WERI-Rb-1 (cell line): ENCODE results near the gene KRT83.

Experiments used
- DNase-seq: peaks from one replicate; pipeline ENCODE4 v3.0.0-alpha.2; 2020
- H3K27ac ChIP-seq: fragments of 250-450 bp; sonication (Bioruptor Pico); 2 replicates; pipeline ENCODE4 v1.5.1; 2020; ENCODE audit warnings: mild to moderate bottlenecking, moderate library complexity
- H3K27me3 ChIP-seq: fragments of 250-450 bp; sonication (Bioruptor Pico); 2 replicates; pipeline ENCODE4 v1.5.1; 2021; ENCODE audit warnings: mild to moderate bottlenecking, low read depth, moderate library complexity; ENCODE audit not compliant: insufficient read depth, severe bottlenecking
- H3K36me3 ChIP-seq: fragments of 250-450 bp; sonication (Bioruptor Pico); 2 replicates; pipeline ENCODE4 v1.5.1; 2020; ENCODE audit warnings: mild to moderate bottlenecking, moderate library complexity
- H3K4me3 ChIP-seq: 2 replicates; pipeline ENCODE4 v1.5.1; 2011; ENCODE audit warnings: low read depth, mild to moderate bottlenecking, control low read depth, low read length
- H3K9me3 ChIP-seq: fragments of 250-450 bp; sonication (Bioruptor Pico); 2 replicates; pipeline ENCODE4 v1.5.1; 2021; ENCODE audit warnings: mild to moderate bottlenecking, moderate library complexity; ENCODE audit not compliant: severe bottlenecking
- TF ChIP-seq, protein P1 (sequence below): IDR thresholded peaks from 2 replicates; pipeline ENCODE4 v1.5.1; 2011; ENCODE audit warnings: low read depth, mild to moderate bottlenecking, control low read depth, inconsistent platforms, low read length

Gene KRT83

DNA sequence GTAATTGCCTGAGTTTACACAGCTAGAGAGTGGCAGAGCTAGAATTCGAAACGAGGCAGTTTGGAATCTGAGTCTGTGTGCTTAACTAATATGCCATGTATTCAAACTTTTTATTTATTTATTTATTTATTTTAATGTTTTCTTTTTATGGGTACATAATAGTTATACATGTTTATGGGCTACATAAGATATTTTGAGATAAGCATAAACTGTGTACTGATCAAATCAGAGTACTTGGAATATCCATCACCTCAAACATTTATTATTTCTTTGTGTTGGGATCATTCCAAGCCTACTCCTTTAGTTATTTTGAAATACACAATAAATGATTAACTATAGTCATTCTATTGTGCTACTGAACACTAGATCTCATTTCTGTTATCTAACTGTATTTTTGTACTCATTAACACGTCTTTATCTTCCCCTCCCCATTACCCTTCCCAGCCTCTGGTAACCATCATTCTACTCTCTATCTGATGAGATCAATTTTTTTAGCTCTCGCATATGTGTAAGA is 22.5 kb downstream of the KRT83 start:
- H3K27ac ChIP-seq: no peak overlapping the region
- H3K4me3 ChIP-seq: no peak overlapping the region
- H3K9me3 ChIP-seq: no peaks in the 10 kb centered on the region
- peaks cover 38% of the 10 kb centered on the region for H3K27me3 ChIP-seq
- DNase-seq: no peak
- H3K36me3 ChIP-seq: no peaks in the 10 kb centered on the region
- TF ChIP-seq, protein P1, sequence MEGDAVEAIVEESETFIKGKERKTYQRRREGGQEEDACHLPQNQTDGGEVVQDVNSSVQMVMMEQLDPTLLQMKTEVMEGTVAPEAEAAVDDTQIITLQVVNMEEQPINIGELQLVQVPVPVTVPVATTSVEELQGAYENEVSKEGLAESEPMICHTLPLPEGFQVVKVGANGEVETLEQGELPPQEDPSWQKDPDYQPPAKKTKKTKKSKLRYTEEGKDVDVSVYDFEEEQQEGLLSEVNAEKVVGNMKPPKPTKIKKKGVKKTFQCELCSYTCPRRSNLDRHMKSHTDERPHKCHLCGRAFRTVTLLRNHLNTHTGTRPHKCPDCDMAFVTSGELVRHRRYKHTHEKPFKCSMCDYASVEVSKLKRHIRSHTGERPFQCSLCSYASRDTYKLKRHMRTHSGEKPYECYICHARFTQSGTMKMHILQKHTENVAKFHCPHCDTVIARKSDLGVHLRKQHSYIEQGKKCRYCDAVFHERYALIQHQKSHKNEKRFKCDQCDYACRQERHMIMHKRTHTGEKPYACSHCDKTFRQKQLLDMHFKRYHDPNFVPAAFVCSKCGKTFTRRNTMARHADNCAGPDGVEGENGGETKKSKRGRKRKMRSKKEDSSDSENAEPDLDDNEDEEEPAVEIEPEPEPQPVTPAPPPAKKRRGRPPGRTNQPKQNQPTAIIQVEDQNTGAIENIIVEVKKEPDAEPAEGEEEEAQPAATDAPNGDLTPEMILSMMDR: no peak

GRCh38 chr12:52296572-52297215 is 24.5 kb downstream of the KRT83 start:
- H3K27me3 ChIP-seq: peaks cover 52% of the 10 kb centered on the region
- H3K4me3 ChIP-seq: no peak overlapping the region
- H3K27ac ChIP-seq: no peak overlapping the region
- no peaks in the 10 kb centered on the region for H3K9me3 ChIP-seq
- TF ChIP-seq, protein P1: no peak
- H3K36me3 ChIP-seq: no peaks in the 10 kb centered on the region
- DNase-seq: no peak

DNA sequence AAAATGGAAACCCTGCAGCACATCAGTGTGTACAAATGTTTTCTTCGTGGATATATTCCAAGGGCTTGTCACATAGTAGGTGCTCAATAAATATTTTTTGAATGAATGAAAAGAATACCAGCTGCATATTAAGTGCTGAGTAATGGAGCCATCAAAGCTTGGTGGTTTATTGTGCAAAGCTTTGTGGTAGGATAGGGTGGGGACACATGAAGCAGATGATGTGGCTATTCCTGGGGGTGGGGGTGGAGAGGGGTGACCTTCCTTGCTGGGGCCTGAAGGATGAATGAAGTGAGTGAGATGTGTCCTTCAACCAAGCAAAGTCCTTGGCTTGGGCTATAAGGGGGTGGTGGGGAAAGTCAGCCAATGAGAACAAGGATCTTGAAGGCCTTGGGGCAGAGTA is 25.5 kb downstream of the KRT83 start:
- Histone ChIP-seq H3K9me3 (no peaks in the 10 kb centered on the region), H3K27ac (no peak overlapping the region), H3K36me3 (no peaks in the 10 kb centered on the region), H3K27me3 (peaks cover 55% of the 10 kb centered on the region), H3K4me3 (no peak overlapping the region)
- no peak for DNase-seq
- TF ChIP-seq, protein P1: no peak

DNA sequence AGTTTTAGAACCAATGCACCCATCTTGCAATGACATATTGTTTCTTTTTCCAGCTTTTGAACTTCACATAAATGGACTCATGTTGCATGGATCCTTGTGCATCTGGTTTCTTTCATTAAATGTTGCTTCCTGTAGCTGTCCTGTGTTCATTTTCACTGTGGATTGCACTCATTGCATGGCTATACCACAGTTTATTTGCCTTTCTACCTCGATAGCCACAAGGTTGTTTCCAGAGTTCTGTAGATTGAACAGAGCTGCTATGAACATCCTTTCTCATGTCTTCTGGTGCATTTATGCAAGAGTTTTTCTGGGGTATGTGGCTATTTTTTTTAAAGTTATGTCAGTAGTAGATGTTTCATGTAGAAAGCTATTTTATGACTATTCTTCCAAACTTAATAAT is 26.4 kb downstream of the KRT83 start:
- H3K27ac ChIP-seq: no peak overlapping the region
- H3K36me3 ChIP-seq: no peaks in the 10 kb centered on the region

GRCh38 chr12:52293926-52294325 is 27.3 kb downstream of the KRT83 start:
- no peak overlapping the region for H3K27ac ChIP-seq
- DNase-seq: no peak
- H3K27me3 ChIP-seq: peaks cover 50% of the 10 kb centered on the region
- TF ChIP-seq, protein P1: no peak
- no peaks in the 10 kb centered on the region for H3K36me3 ChIP-seq
- H3K9me3 ChIP-seq: no peaks in the 10 kb centered on the region
- H3K4me3 ChIP-seq: no peak overlapping the region

More for the DNA sequence above, 26.4 kb downstream of the KRT83 start:
- H3K4me3 ChIP-seq: no peak overlapping the region
- H3K9me3 ChIP-seq: no peaks in the 10 kb centered on the region
- DNase-seq: no peak
- TF ChIP-seq, protein P1: no peak
- peaks cover 55% of the 10 kb centered on the region for H3K27me3 ChIP-seq
